NCI-H2196 (cell line): Measurements from ENCODE around the gene UPK3BL1.
"Not testable (repeated sequence)": the region's sequence is repeated elsewhere in the genome, so short reads cannot be mapped to it uniquely, and the experiment has no call there.

Experiments
- DNase-seq: peaks from one replicate; lab custom pipeline; 2025; ENCODE audit not compliant: unreplicated experiment; lab: John Stamatoyannopoulos, UW

The UPK3BL1 gene

DNA sequence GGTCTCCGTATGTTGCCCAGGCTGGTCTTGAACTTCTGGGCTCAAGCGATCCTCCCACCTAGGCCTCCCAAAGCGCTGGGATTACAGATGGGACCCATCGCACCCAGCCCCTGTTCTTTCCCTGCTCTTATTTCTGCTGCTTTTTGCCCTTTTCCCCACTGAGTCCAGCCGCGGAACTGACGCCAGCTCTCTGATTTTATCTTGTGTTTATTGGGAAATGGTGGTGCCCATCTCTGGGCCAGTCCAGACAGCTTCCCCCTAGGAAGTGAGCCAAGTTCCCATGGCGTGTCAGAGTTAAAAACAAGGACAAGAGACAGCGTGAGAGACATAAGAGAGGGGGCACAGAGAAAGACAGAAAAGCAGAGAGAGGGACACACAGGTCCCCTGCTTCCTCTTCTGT, 12.0 kb downstream of the UPK3BL1 start:
- not testable (repeated sequence) for DNase-seq

DNA sequence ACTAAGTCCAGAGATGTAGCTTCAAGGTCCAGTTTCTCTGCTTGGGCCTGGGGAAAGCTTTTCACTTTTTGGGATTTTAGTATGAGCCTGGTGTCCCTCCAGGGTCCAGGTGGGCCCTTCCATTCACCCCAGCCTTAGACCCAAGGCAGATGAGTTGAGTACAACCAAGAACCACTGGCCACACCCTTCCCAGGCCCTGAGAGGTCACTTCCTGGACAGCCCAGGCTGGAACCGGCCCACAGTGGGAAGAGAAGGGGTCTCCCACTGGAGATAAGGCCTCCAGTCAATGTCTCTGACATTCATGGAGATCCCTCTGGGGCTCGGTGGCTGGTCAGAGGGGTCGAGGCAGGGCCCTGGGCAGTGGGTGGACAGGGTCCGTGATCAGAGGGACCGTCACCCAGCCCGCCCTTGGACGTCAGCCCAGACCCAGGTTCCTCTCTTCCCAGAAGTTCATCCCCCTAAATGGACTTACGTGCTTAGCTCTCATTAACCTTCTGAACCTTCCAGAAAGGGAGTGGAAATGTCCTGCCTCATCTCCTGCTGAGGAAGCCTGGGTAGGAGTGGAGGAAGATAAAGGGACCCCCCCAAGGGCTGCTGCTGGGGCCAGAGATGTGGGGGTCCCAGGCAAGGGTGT, 15.2 kb downstream of the UPK3BL1 start:
- not testable (repeated sequence) for DNase-seq

DNA sequence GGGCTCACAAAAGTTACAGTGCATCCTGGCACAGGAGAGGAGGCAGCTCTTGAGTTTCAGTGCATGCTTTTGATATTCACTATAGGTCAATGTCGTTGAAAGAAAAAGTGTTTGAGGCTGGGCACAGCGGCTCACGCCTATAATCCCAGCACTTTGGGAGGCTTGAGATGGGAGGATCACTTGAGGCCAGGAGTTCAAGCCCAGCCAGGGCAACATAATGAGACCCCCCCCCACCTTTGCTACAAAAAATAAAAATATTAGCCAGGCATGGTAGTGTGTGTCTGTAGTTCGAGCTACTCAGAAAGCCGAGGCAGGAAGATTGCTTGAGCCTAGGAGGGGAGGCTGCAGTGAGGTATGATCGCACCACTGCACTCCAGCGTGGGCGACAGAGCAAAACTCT, 24.5 kb downstream of the UPK3BL1 start:
- DNase-seq, result not testable (repeated sequence)

DNA sequence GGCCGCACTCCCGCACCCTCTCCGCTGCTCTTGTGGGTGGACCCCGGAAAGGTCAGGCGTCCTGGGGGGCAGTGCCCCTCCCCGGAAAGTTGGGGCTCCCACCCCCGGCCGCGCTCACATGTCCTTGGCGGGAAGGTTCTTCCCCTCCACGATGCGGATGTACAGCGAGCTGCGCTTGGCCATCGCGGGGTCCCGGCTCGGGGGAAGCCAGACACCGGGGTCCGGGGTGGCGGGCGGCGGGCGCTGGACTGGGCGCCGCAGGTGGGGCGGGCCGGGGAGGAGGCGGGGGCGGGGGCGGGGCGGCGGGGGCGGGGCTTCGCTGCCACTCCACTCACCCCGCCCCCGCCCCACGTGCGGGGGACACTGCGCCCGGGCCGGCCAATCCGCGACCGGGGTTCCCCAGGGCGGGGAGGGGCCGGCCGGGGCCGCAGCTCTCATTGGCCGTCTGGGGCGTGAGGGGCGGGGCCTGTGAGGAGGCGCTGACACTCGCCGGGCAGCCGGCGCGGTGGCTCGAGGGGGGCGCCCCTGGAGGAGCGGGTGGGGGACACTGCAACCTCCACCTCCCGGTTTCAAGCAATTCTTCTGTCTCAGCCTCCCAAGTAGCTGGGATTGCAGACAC, 26.0 kb downstream of the UPK3BL1 start, which contains the start of gene RASA4:
TSS of gene RASA4 (minus strand) at position 250 of the 619 bp plus-strand sequence. CDS start at position 183, 67 bp downstream.
- DNase-seq, result not testable (repeated sequence)

DNA sequence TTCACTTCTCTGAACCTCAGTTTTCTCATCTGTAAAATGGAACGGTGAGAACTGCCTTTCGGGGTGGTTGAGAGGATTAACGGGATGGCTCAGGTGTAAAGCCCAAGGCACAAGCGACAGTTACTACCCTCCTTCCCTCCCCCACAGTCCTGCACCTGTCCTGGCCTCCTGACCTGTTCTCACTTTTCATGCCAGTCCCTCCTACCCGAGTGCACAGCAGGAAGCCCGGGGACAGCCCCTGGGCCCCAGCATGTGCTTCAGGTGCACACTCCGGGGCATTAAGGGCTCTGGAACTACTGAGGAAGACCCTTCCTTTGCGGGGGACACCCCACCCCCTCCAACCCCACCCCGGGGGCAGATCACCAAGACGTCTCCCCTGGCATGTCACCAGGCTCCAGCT, 26.7 kb downstream of the UPK3BL1 start:
- DNase-seq, result not testable (repeated sequence)

DNA sequence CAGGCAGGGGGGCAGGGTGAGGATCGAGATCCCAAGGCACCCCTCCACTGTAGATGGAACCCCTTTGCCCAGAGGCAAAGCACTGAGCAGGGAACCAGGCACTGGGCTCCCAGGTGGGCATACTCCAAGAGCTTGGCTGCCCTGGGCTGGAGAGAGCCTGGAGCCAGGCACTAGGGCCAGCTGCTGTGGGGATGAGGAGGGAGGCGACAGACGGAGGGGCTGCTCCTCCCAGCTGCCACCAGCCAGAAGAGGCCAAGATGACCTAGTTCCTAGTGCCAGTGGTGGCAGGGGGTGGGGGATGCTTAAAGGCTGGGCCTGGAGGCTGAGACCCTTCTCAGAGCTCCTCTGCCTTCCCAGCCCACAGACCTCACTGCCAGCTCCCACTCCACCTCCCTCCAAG, 27.7 kb downstream of the UPK3BL1 start:
- not testable (repeated sequence) for DNase-seq

DNA sequence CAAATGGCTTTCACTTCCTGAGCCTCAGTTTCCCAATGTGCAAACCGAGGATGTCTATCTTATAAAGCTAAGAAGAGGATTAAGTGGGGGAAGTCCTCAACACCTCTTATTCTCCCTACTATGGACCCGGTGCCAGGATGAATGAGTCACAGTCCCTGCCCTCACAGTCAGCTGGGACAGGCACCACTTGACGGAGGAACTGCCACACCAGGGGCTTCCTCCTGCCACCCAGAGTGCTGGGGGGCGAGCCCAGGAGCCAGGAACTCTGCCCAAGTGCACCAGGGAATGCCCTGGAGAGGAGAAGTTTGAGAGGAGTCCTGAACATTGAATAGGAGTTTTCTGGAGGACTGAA, 28.3 kb downstream of the UPK3BL1 start:
- DNase-seq, result not testable (repeated sequence)

DNA sequence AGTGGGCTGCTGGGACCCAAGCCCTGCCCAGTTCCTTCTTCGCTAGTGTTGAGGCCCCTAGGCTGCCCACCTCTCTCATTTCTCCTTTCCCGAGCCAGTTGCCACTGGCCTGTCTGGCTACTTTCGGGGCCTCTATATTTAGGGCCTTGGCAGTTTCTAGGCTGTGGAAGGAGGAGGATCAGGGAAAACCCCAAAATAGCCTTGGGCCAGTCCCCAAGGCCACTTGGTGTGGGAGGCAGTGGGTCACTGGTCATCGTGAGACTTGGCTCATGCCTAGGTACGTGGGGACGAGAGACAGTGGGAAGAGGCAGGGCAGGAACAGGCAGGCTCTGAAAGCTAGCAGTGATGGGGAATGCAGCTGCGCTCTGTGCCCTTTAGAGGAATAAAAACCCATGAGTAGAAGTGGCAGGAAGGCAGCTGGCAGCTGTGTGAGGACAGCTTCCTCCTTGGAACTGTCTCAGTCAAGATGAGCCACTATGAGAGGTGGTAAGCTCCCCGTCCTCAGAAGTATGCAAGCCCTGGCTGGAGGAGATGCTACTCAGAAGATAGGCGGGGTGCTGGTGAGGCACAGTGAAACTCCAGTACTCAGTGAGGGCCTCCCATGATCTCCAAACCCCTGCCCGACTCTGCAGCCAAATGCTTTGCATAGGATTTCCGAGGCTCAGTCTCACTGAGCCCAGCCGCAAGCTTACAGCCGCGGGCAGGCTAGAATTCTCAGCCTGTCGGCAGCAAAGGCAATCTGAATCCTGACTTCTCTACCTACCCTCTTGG, 28.8 kb downstream of the UPK3BL1 start:
- not testable (repeated sequence) for DNase-seq

DNA sequence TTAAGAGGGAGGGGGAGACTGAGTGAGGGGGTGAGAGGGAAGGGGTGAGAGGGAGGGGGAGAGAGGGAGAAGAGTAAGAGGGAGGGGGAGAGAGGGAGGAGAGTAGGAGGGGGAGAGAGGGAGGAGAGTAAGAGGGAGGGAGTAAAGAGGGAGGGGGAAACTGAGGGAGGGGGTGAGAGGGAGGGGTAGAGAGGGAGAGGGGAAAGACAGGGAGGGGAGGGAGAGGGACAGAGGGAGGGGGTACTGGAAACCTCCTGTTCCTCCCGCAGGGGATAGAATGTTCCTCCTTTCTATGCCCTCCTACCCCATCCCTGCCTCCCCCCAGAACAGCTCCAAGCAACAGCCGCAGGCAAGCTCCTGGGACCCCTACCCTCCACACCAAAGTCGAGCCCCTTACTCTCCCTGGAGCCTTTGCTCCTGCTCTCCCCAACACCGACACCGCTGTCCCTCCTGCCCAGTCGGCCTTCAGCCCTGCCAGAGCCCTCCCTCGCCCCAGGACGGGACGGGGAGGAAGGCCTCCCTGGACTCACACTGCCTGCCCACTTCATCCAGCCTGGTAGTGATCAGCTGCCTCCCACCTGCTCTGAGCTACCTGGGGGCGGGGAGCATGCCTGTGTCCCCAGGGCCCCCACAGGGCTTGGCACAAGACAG, 30.8 kb downstream of the UPK3BL1 start:
- not testable (repeated sequence) for DNase-seq

DNA sequence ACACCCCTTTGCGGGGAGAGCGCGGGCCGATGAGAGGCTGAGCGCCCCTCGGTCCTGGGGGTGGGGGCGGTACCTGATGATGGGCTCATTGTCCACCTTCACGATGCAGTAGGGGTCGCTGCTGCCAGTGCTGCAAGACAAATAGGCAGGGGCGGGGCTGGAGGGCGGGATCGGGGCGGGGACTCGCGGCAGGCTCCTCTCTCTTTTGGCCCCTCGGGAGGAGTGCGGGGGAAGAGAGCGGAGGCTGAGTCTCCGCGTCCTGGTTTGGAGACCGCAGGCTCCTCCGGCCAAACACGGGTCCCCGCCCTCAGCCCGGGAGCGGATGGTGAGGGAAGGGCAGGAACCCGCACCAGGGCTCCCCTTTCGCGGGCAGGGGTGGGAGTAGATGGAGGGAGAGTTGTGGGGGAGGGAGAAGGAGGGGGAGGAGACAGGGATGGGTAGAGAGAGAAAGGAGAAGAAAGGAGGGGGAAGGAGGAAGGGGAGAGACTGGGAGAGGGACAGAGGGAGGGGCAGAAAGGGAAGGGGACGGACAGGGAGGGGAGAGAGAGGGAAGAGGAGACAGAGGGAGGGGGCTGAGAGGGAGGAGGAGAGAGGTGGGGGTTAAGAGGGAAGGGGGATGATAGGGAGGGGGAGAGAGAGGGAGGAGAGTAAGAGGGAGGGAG, 31.4 kb downstream of the UPK3BL1 start:
- not testable (repeated sequence) for DNase-seq

DNA sequence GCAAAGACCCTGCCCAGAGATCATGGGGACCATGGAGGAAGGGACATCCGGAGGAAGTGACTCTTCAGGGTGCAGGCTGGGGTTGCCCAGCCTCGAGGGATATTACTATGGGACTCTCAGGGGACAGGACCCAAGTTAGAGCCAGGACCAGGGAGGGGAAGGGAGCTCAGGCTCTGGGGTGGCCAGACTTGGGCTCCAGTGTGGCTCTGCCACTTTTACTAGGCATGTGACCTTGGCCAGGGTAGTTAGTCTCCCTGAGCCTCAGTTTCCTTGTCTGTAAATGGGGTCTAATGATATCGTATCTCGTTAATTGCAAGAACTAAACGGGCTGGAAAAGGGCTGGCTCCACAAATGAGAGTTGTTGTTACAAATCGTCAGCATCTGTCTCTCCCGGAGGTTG, 32.1 kb downstream of the UPK3BL1 start:
- DNase-seq, result not testable (repeated sequence)

DNA sequence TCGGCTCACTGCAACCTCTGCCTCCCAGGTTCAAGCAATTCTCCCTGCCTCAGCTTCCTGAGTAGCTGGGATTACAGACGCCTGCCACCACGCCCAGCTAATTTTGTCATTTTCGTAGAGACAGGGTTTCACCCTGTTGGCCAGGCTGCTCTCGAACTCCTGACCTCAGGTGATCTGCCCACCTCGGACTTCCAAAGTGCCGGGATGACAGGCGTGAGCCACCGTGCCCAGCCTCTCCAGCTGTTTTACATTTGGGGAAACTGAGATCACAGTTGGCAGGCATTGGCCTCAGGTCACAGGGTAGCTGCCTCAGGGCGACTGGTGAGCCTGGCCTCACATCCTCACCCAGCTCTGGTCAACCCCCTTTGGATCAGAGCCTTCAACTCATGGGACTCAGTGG, 32.9 kb downstream of the UPK3BL1 start:
- DNase-seq, result not testable (repeated sequence)

DNA sequence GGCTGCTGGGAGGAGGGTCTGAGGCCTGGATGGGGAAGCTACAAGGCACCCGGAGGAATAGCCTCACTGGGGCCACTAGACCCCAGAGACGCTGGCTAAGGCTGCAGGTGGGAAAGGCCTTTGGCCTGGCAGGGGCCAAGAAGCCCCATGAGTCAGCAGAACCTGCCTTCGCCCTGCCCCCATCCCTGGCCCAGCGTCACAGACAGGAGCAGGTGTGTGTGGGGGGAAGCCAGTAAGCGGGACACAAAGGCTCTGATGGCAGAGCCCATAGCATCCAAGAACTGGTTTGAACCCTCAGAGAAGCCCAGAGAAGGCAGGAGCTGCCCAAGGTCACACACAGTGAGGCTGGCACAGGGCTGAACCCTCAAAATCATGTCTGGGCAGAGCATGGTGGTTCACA, 35.7 kb downstream of the UPK3BL1 start:
- DNase-seq, result not testable (repeated sequence)

DNA sequence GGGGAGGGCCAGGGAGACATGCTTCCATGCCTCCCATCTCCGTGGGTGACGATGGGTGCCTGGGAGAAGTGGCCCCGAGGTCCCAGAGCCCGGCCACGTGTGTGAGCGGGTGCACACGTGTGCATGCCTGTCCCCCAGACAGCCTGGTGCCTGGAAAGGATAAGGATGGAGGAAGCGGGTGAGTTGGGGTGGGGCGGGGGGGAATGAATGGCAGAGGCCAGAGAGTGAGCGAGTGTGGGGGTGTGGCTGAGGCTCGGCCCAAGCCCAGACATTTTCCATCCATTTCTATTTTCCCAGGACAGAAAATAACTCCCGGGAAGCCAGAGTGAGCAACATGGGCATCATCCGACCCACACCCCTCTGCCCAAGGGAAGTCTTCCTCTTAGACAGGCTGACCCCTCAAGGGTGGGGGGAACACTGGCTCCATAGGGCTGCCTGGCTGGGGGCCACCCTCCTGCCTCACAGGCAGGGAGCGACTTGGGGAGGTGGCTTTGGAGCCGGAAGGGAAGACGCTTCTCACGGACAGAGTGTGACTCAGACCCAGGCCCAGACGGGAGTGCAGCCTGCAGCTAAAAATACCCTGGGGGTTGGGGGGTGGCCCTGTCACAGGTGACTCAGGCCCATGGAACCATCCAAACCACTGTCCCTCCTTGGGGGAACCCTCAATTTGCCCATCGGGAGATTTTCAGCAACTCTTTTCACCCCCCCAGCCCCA, 38.0 kb downstream of the UPK3BL1 start:
- not testable (repeated sequence) for DNase-seq

DNA sequence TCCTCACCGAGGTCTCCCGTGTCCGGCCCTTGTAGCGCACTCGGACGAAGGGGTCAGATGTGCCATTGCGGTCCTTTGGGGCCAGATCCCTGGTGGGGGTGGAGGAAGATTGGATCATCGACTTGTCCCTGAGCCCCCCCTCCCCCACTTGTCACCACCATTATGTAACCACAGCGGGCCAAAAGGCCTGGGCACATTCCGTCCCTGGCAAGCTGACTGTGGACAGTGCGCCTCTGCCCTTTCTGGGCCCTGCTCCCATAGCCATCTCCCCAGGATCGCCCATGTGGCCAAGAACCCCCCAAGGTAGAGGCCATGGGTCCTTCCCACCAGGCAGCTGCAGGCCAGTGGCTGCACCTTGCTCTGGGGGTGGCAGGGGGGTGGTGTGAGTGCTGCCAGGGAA, 40.3 kb downstream of the UPK3BL1 start:
- DNase-seq, result not testable (repeated sequence)

DNA sequence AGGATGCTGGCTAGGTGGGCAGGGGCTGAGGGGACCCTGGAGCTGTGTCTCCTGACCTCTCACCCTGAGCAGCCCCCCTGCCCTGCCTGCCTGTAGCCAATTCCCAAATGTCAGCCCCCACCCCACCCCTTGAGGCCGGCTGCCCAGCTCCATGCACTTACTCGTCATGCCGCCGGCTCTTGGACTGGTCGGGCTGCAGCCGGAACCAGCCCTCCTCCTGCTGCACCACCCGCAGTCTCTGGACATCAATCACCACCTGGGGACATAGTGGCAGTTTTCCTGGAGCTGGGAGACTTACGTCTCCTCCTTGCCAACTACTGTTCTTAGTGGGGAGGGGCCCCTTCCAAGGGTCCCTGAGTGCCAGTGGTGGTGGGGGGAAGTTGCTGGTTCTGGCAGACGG, 42.9 kb downstream of the UPK3BL1 start:
- DNase-seq, result not testable (repeated sequence)

DNA sequence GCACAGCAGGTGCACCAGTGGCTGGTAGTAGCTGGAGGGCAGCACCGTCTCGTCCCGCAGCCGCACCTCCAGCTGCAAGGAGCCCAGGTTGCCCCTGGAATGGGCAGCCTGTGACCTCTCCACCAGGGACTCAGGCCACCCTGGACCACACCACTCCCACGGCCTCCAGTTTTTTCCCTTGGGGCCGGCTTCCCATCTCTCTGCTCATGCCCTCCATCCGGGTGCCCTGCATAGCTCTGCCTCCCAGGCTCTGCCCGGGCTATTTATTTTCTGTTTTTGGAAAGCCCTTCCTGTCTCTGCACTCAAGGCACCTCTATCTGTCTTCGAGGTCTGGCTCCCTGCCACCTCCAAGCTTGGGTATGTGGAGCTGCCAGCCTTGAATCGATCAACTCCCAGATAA, 46.6 kb downstream of the UPK3BL1 start:
- not testable (repeated sequence) for DNase-seq

DNA sequence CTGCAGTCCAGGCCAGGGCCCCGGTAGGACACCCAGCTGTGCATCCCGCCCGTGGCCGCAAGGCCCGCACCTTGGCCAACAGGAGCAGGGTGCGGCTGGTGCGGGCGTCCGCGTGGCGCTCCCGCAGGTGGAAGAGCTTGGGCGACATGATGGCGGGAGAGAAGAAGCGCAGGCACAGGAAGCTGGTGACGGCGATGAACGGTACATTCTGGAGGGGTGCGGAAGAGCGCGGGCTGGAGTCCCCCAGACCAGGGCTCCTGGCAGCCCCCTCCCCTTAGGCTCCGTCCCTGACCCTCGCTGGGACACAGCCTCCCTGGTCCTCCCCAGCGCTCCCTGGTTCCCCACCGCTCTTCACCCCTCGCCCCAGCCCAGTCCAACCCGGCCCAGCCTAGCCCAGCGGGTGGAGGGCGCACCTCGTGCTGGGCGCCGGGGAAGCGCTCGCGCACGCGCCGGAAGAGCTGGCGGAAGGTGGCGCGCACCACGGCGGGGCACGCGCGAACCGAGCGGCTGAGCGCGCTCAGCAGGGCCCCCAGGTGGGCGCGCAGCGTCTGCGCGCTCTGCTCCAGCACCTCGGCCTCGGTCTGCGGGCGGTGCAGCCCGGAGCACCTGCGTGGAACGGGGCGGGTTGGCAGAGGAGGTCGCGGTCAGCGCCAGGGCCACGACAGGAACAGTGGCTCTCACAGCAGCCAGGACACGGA, 48.8 kb downstream of the UPK3BL1 start:
- DNase-seq, result not testable (repeated sequence)

DNA sequence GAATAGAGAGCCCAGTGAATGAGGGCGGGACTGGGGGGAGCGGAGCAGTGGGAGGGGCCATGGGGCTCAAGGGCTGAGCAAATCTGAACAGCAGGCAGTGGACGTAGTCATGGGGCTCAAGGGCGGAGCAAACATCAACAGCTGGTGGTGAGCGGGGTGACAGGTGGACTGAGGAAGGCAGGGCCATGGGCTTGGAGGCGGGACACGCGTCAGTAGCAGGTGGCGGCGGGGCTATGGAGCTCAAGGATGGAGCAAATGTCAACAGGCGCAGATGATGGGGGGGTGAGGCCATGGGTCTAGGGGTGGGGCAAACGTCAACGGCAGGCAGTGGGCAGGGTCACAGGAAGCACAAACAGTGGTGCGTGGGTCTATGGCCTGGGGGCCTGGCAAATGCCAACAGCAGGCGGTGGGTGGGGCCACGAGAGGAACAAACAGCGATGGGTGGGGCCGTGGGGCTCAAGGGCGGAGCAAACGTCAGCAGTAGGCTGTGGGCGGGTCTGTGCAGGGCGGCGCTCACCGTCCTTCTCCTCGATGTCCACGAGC, 50.0 kb downstream of the UPK3BL1 start:
- not testable (repeated sequence) for DNase-seq
